HG03354 (cell line): ENCODE measurements around the gene PCDHB10.
"Not testable (repeated sequence)": the region's sequence is repeated elsewhere in the genome, so short reads cannot be mapped to it uniquely, and the experiment has no call there.

ENCODE experiments used
- ATAC-seq: cut with Tn5 transposase; IDR thresholded peaks from one replicate; pipeline ENCODE4 v1.9.1; 2021; ENCODE audit warnings: mild to moderate bottlenecking; ENCODE audit not compliant: unreplicated experiment, poor library complexity, severe bottlenecking

PCDHB10 gene

GRCh38 chr5:141225421-141225820 is 33.3 kb downstream of the PCDHB10 start:
- not testable (repeated sequence) for ATAC-seq

- ATAC-seq = no peak
These were observed 42.0 kb downstream of the PCDHB10 start for GRCh38 chr5:141234109-141234667.

GRCh38 chr5:141235922-141236321 is 43.8 kb downstream of the PCDHB10 start:
- ATAC-seq = not testable (repeated sequence)

- ATAC-seq = no peak
These were observed 44.6 kb downstream of the PCDHB10 start for GRCh38 chr5:141236516-141237313.

- no peak for ATAC-seq
These were observed 49.3 kb downstream of the PCDHB10 start for GRCh38 chr5:141241496-141241895.
